ENCODE data around the gene LY6G6D.

DNA sequence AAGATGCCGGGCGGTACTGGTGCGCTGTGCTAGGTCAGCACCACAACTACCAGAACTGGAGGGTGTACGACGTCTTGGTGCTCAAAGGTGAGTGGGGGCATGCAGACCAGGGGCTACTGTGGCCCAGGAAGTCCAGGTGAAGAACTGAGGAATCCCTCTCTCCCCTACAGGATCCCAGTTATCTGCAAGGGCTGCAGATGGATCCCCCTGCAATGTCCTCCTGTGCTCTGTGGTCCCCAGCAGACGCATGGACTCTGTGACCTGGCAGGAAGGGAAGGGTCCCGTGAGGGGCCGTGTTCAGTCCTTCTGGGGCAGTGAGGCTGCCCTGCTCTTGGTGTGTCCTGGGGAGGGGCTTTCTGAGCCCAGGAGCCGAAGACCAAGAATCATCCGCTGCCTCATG, 7.4 kb upstream of the LY6G6D start:
- TF ChIP-seq ZFP3 (CRISPR knock-in tag; IDR thresholded peaks at IDR 0.05) = no peak
- no peak for TF ChIP-seq POU6F1 (CRISPR knock-in tag; IDR thresholded peaks at IDR 0.05; ENCODE audit: borderline replicate concordance, low read depth)
- TF ChIP-seq ARNTL (CRISPR knock-in tag; IDR thresholded peaks at IDR 0.05; ENCODE audit: borderline replicate concordance, low read depth) = no peak
- no peak for TF ChIP-seq PATZ1 (CRISPR knock-in tag; IDR thresholded peaks at IDR 0.05; ENCODE audit: borderline replicate concordance)
- no peak for TF ChIP-seq RARB (CRISPR knock-in tag; IDR thresholded peaks at IDR 0.05)
- TF ChIP-seq ZNF70 (CRISPR knock-in tag; IDR thresholded peaks at IDR 0.05) = no peak
- TF ChIP-seq ESRRG (CRISPR knock-in tag; IDR thresholded peaks at IDR 0.05) = no peak
- TF ChIP-seq PPARA (CRISPR knock-in tag; IDR thresholded peaks at IDR 0.05; ENCODE audit: borderline replicate concordance) = no peak
- TF ChIP-seq, protein P1, sequence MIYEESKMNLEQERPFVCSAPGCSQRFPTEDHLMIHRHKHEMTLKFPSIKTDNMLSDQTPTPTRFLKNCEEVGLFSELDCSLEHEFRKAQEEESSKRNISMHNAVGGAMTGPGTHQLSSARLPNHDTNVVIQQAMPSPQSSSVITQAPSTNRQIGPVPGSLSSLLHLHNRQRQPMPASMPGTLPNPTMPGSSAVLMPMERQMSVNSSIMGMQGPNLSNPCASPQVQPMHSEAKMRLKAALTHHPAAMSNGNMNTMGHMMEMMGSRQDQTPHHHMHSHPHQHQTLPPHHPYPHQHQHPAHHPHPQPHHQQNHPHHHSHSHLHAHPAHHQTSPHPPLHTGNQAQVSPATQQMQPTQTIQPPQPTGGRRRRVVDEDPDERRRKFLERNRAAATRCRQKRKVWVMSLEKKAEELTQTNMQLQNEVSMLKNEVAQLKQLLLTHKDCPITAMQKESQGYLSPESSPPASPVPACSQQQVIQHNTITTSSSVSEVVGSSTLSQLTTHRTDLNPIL (CRISPR knock-in tag; IDR thresholded peaks at IDR 0.05; ENCODE audit: low read depth) = no peak
- no peak for TF ChIP-seq ZC3H10 (CRISPR knock-in tag; IDR thresholded peaks at IDR 0.05)
- no peak for TF ChIP-seq ISL1 (CRISPR knock-in tag; IDR thresholded peaks at IDR 0.05)
- no peak for TF ChIP-seq BACH2 (CRISPR knock-in tag; IDR thresholded peaks at IDR 0.05; ENCODE audit: borderline replicate concordance)
